Transverse colon (tissue), 4 donors: Measurements from ENCODE around the gene PCSK5.

Experiments used
- POLR2A ChIP-seq: fragments of 450-650 bp; IDR thresholded peaks from one replicate; pipeline ENCODE4 v1.6.1; 2016; ENCODE audit warnings: antibody characterized with exemption, mild to moderate bottlenecking, moderate library complexity
- POLR2AphosphoS5 ChIP-seq, 3 donors: sonication (generic); formaldehyde crosslinking; IDR thresholded peaks; one replicate each; pipeline ENCODE4 v1.6.1; 2016; ENCODE audit warnings: antibody characterized with exemption in 3 of 3
- TF ChIP-seq, protein P1 (sequence below), 5 experiments: fragments of 200-600 bp in 3 of 5; fragments of 450-650 bp in 2 of 5; sonication (generic) in 3 of 5; IDR thresholded peaks; 1 replicate in 2 of 5; 2 replicates in 3 of 5; pipeline ENCODE4 v1.5.1; 2016 to 2017; ENCODE audit warnings: antibody characterized with exemption in 5 of 5, inconsistent platforms in 3 of 5, mild to moderate bottlenecking in 2 of 5, moderate library complexity in 1 of 5

DNA sequence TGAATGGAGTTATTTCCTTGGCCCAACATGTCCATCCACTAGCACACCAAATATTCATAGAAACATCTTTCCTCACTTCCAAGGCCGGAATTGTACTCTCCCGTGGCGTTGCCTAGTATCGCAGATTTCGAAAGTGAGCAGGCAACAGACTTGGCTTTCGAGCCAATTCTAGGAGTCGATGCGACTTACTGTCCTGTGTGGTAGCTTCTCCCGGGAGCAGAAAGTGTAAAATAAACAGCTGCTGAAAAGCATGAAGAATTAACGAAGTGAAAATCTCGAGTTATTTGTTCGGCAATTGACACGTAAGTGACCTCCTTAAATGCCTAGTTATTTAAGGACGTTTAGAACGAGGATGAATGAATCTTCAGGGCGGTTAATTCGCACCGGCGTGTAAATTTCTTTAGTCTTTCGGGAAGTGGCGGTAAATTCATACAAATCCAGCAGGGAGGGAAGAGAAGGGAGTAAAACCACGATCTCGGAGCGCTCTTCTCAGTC is 449 bp upstream of the PCSK5 start:
- no peak for TF ChIP-seq POLR2A
- TF ChIP-seq, protein P1, sequence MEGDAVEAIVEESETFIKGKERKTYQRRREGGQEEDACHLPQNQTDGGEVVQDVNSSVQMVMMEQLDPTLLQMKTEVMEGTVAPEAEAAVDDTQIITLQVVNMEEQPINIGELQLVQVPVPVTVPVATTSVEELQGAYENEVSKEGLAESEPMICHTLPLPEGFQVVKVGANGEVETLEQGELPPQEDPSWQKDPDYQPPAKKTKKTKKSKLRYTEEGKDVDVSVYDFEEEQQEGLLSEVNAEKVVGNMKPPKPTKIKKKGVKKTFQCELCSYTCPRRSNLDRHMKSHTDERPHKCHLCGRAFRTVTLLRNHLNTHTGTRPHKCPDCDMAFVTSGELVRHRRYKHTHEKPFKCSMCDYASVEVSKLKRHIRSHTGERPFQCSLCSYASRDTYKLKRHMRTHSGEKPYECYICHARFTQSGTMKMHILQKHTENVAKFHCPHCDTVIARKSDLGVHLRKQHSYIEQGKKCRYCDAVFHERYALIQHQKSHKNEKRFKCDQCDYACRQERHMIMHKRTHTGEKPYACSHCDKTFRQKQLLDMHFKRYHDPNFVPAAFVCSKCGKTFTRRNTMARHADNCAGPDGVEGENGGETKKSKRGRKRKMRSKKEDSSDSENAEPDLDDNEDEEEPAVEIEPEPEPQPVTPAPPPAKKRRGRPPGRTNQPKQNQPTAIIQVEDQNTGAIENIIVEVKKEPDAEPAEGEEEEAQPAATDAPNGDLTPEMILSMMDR (IDR thresholded peaks at IDR 0.05) = no peak
- peak in 1 of 3 donors; percentile 13 for TF ChIP-seq POLR2AphosphoS5 (IDR thresholded peaks at IDR 0.05)
